Gastroesophageal sphincter (tissue), 3 donors: Measurements from ENCODE around the gene RFX8.

Experiments
- CTCF ChIP-seq, 4 experiments: fragments of 200-600 bp in 2 of 4; fragments of 450-650 bp in 2 of 4; sonication (generic) in 1 of 4; IDR thresholded peaks; one replicate each; pipeline ENCODE4 v1.5.1; 2017 to 2019; ENCODE audit warnings: antibody characterized with exemption in 4 of 4, mild to moderate bottlenecking in 2 of 4, moderate library complexity in 2 of 4
- POLR2A ChIP-seq, 2 donors: fragments of 450-650 bp; IDR thresholded peaks; one replicate each; pipeline ENCODE4 v1.6.1; 2017; ENCODE audit warnings: antibody characterized with exemption in 2 of 2, mild to moderate bottlenecking in 2 of 2, moderate library complexity in 1 of 2
- POLR2AphosphoS5 ChIP-seq: sonication (generic); formaldehyde crosslinking; IDR thresholded peaks from one replicate; pipeline ENCODE4 v1.6.1; 2017; ENCODE audit warnings: antibody characterized with exemption

- TF ChIP-seq POLR2A (IDR thresholded peaks at IDR 0.05) (no peak), POLR2AphosphoS5 (no peak), CTCF (IDR thresholded peaks at IDR 0.05) (no peak)
Observed at GRCh38 chr2:101416609-101417008, 58.3 kb downstream of the RFX8 start.
